Activated naive CD8-positive, alpha-beta T cell treated with anti-CD3 and anti-CD28 coated beads, Interleukin-2, amount 10 ng/mL, durations not matched to agents 7 days and 5 days (primary cell): ENCODE measurements around the gene MAGI1. TPM values are rescaled to one million over a fixed set of nuclear protein-coding genes. Genes with fewer than 3 reads are reported as not detected.

Source experiments
- ATAC-seq: fragments of 150-1000 bp; cut with Tn5 transposase; one replicate; pipeline ENCODE4 v1.10.0; 2021; ENCODE audit warnings: low read depth, moderate library complexity
- POLR2A ChIA-PET: fragments of 350-600 bp; sonication (Branson Sonifier 250); formaldehyde crosslinking; loops from one replicate; lab custom pipeline; 2021; ENCODE audit warnings: antibody characterized with exemption; lab: Charles Lee
- DNase-seq: peaks from one replicate; pipeline ENCODE4 v3.0.0; 2021
- H3K27ac Mint-ChIP-seq: one replicate; pipeline ENCODE4 v1.8.0; 2022; ENCODE audit warnings: mild to moderate bottlenecking, mixed read lengths
- H3K27me3 Mint-ChIP-seq: one replicate; pipeline ENCODE4 v1.8.0; 2022; ENCODE audit warnings: mild to moderate bottlenecking, moderate library complexity, mixed read lengths
- H3K36me3 Mint-ChIP-seq: one replicate; pipeline ENCODE4 v1.8.0; 2021; ENCODE audit warnings: mild to moderate bottlenecking, mixed read lengths
- H3K4me1 Mint-ChIP-seq: one replicate; pipeline ENCODE4 v1.8.0; 2021; ENCODE audit warnings: mixed read lengths
- H3K4me3 Mint-ChIP-seq: one replicate; pipeline ENCODE4 v1.8.0; 2022; ENCODE audit warnings: mild to moderate bottlenecking, moderate library complexity, mixed read lengths
- H3K9me3 Mint-ChIP-seq: one replicate; pipeline ENCODE4 v1.8.0; 2021; ENCODE audit warnings: mixed read lengths
- total RNA-seq, 2 experiments: library from RNA; stranded (reverse); gene quantifications; one replicate each; pipeline ENCODE4 v1.2.3, GENCODE V29; 2021

Gene MAGI1
- total RNA-seq, 2 experiments from 2014 or later: not detected

DNA sequence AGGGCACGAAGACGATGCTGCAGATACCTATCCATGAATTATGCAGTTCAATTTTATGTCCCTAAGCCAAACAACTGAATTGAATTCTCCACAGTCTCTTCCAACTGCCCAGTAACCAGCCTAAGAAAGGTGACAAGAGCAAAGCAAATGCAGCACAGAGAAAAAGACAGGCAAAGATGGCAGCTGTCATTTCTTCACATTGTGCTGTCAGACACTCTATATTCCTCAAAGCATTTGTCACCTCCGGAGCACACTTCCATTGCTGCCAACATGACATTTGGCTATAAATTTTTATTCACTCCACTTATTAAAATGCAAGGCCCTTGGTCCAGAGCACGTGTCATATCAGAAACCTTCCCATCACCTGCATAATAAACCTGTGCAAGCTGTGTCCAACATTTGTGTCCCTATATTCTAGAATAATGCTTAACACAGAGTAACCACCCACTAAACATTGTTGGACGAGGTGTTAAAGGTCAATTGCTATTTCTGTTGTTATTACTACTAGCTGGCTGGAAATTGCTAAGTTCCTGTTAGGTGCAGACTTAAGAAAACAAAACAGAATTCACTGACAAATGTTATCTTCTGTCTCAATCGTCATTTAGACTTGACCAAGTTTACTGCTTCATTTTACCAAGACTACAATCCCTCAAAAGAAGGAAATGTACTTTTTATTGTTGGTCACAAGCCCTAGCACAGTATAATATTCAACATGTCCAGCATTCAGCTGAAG lies 89.7 kb downstream of the MAGI1 start:
- peaks cover 2% of the 10 kb centered on the region for H3K27me3 Mint-ChIP-seq
- DNase-seq (no peak), ATAC-seq (no peak)
- POLR2A ChIA-PET: no interaction called here
- H3K4me1 Mint-ChIP-seq: no peaks in the 10 kb centered on the region
- no peaks in the 10 kb centered on the region for H3K36me3 Mint-ChIP-seq
- H3K4me3 Mint-ChIP-seq: no peak overlapping the region
- H3K9me3 Mint-ChIP-seq: no peaks in the 10 kb centered on the region
- H3K27ac Mint-ChIP-seq: no peak overlapping the region

DNA sequence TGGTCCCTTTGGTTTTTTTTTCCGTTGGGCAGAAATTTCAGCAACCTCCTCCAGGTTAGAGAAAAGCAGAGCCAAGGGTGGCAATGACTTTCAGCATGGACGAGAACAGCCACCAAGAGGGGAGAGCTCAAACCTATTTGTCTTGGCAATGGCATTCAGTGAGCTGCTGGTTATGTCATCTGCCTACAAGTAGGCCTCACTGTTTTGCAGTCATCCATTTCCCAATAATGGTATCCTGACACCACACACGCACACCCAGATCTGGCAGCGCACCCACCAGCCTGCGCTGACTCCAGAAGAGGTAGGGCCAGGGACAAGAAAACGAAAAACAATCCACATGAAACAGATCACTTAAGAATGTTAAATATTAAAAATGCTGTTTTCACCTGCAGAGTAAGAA lies 92.3 kb downstream of the MAGI1 start:
- DNase-seq (no peak), ATAC-seq (no peak)
- Mint-ChIP-seq H3K36me3 (no peaks in the 10 kb centered on the region), H3K27ac (no peak overlapping the region), H3K4me1 (no peaks in the 10 kb centered on the region), H3K9me3 (no peaks in the 10 kb centered on the region), H3K27me3 (peaks cover 2% of the 10 kb centered on the region), H3K4me3 (no peak overlapping the region)
- POLR2A ChIA-PET: no interaction called here

DNA sequence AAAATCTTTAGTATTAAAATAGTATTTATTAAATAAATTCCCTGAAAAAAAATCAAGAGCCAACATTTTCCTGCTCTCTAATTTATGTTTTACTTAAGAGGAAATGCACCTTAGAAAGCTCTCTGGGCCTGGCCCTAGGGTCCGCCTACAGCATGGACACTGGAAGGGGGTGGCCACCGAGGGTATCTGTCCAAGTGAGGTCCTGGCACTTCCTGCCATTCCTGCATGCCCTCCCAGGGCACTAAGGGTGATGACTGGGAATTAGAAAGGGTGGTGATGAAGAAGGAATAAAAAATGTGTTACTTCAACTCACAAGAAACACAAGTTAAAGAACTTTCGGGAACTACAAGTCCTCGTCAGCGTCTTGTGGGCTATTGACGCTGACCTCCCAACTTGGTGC lies 92.8 kb downstream of the MAGI1 start:
- H3K4me3 Mint-ChIP-seq: no peak overlapping the region
- H3K9me3 Mint-ChIP-seq: no peaks in the 10 kb centered on the region
- H3K27ac Mint-ChIP-seq: no peak overlapping the region
- H3K4me1 Mint-ChIP-seq: no peaks in the 10 kb centered on the region
- no peaks in the 10 kb centered on the region for H3K36me3 Mint-ChIP-seq
- H3K27me3 Mint-ChIP-seq: peaks cover 2% of the 10 kb centered on the region
- ATAC-seq: no peak
- no peak for DNase-seq
- POLR2A ChIA-PET: no interaction called here

DNA sequence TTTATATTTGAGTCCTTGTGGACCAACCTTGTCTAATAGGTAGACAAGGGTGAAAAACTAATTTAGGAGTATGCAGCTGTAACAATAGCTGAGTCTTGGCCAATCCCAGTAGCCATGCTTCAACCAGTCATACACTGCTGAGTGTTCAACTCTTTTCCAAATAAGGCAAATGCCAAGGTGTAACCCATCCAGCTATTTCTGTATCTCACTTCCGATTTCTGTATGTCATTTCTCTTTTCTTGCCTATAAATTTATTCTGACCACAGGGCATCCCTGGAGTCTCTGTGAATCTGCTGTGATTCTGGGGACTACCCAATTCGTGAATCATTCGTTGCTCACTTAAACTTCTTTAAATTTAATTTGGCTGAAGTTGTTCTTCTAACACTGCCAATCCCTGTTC lies 93.2 kb downstream of the MAGI1 start:
- POLR2A ChIA-PET: no interaction called here
- DNase-seq: no peak
- Mint-ChIP-seq H3K36me3 (no peaks in the 10 kb centered on the region), H3K4me3 (no peak overlapping the region), H3K4me1 (no peaks in the 10 kb centered on the region), H3K27me3 (peaks cover 2% of the 10 kb centered on the region), H3K27ac (no peak overlapping the region), H3K9me3 (no peaks in the 10 kb centered on the region)
- ATAC-seq: no peak

DNA sequence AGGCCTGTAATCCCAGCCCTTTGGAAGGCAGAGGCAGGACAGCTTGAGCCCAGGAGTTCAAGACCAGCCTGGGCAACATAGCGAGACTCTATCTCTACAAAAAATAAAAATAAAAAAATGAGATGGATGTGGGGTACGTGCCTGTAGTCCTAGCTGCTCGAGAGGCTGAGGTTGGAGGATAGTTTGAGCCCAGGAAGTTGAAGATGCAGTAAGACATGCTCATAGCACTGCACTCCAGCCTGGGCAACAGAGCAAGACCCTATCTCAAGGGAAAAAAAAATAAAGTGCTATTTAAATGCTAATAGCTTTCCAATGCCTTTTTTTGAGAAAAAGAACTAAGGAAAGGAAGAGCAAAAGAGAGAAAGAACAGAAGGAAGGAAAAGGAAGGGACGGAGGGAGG lies 94.5 kb downstream of the MAGI1 start:
- H3K4me1 Mint-ChIP-seq: no peaks in the 10 kb centered on the region
- H3K36me3 Mint-ChIP-seq: no peaks in the 10 kb centered on the region
- POLR2A ChIA-PET: no interaction called here
- peaks cover 2% of the 10 kb centered on the region for H3K27me3 Mint-ChIP-seq
- DNase-seq (no peak), ATAC-seq (no peak)
- no peak overlapping the region for H3K4me3 Mint-ChIP-seq
- H3K27ac Mint-ChIP-seq: no peak overlapping the region
- H3K9me3 Mint-ChIP-seq: no peaks in the 10 kb centered on the region

DNA sequence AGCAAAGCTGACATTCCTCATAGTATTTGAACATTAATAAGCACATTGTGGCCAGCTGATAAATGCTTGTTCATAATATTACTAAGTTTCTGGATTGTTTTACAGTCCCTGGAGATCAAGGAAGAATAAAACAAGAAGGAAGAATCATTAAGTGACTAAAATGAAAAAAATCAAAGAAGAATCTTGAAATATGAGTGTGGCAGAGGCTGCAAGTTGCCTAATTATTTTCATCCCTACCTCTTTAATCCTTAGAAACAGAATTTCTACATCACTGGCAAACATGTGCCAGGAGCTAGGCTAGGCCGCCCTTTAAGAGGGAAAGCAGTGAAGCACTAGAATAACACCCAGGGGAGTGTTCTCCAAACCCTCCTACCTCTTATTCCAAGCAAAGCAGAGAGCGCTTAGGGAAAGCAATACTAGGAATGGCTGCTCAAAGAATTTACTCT lies 98.9 kb downstream of the MAGI1 start:
- Mint-ChIP-seq H3K4me1 (no peaks in the 10 kb centered on the region), H3K27me3 (no peaks in the 10 kb centered on the region), H3K27ac (no peak overlapping the region), H3K4me3 (no peak overlapping the region), H3K36me3 (no peaks in the 10 kb centered on the region), H3K9me3 (peaks cover 2% of the 10 kb centered on the region)
- ATAC-seq (no peak), DNase-seq (no peak)
- POLR2A ChIA-PET: no interaction called here

DNA sequence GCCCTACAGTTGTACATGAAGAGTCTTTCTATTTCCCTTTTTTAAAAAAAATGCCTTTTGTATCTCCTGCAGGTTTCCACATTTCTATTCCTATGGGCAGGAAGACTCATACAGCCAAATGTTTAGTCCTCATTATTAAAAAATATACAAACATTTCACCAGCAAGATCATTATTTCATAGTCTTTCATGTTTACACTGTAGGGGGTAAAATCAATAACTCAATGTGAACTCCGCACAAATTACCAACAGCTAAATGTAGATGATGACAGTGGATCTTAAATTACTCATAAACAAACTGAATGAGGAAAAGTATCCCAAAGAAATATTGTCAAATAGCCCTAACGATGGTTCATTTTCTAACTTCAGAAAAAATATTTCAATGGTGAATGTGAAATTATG lies 99.5 kb downstream of the MAGI1 start:
- DNase-seq (no peak), ATAC-seq (no peak)
- Mint-ChIP-seq H3K4me1 (no peaks in the 10 kb centered on the region), H3K36me3 (no peaks in the 10 kb centered on the region), H3K27me3 (no peaks in the 10 kb centered on the region), H3K27ac (no peak overlapping the region), H3K4me3 (no peak overlapping the region), H3K9me3 (peaks cover 3% of the 10 kb centered on the region)
- POLR2A ChIA-PET: no interaction called here

DNA sequence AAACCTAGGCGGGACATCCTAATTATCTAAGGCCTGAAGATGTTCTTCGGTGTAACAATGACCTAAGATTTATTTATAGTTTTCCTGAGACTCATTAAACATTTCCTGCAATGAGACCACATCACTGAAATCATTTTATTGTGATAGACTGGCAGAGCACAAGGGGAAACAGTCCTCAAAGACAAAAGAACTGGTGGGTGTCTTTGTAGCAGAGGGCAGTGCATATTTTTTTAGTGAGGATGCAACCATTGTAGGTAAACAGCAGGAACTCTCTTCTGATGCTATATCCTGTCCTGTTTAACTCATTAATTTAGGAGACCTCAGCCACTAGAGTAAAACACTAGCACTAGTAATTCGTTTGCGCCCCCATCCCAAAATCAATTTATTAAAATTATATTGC lies 100.0 kb downstream of the MAGI1 start:
- ATAC-seq (no peak), DNase-seq (no peak)
- no peak overlapping the region for H3K27ac Mint-ChIP-seq
- no peaks in the 10 kb centered on the region for H3K4me1 Mint-ChIP-seq
- no peaks in the 10 kb centered on the region for H3K36me3 Mint-ChIP-seq
- H3K27me3 Mint-ChIP-seq: no peaks in the 10 kb centered on the region
- POLR2A ChIA-PET: no interaction called here
- no peak overlapping the region for H3K4me3 Mint-ChIP-seq
- H3K9me3 Mint-ChIP-seq: peaks cover 3% of the 10 kb centered on the region

DNA sequence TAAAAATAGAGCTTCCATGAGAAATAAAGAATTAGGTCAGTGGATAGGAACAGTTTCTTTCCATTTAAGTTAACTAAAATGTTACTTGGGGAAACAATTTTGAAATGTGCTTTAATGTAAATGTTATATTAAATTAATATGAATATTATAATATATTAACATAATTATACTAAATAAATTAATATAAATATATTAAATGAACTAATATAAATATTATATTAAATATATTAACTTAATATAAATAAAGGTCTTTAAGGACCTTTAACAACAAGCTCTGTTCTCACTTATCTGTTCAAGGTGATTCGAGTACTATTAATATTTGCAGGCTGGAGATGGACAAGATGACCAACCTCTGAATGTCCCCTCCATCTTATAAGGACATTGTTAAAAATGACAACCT lies 100.6 kb downstream of the MAGI1 start:
- POLR2A ChIA-PET: no interaction called here
- Mint-ChIP-seq H3K4me3 (no peak overlapping the region), H3K9me3 (peaks cover 6% of the 10 kb centered on the region), H3K27ac (no peak overlapping the region), H3K4me1 (no peaks in the 10 kb centered on the region), H3K27me3 (no peaks in the 10 kb centered on the region), H3K36me3 (no peaks in the 10 kb centered on the region)
- DNase-seq (no peak), ATAC-seq (no peak)

DNA sequence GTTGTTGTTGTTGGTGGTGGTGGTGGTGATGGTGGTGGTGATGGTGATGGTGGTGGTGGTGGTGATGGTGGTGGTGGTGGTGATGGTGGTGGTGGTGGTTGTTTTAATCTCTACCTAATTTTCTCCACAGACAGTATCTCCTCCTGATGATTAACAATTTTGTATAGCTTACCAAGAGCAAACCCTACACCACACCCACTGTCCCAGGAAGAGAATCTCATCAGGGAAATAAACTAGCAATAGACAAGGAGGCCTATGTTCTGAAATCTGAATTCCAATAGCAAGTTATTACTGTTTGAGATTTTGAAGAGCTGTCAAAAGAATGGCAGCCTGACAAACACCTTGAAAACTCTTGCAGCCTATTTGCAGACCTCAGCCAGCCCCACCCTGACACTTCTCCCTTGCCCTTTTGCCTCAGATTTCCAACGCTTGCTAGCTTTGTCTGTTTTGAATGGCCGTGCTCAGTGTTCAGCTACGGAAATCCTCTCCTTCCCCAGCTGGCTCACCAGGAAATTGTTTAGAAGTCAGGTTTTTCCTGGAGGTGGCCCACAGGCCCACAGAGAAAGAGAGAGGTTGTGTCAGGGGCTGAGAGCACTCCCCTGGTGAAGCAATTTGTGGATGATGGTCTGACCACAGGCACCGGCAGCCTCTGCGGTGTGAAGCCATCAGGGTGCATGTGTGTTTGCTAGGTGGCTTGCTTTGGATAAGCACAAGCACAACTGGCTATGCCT lies 101.6 kb downstream of the MAGI1 start:
- no peak for ATAC-seq

DNA sequence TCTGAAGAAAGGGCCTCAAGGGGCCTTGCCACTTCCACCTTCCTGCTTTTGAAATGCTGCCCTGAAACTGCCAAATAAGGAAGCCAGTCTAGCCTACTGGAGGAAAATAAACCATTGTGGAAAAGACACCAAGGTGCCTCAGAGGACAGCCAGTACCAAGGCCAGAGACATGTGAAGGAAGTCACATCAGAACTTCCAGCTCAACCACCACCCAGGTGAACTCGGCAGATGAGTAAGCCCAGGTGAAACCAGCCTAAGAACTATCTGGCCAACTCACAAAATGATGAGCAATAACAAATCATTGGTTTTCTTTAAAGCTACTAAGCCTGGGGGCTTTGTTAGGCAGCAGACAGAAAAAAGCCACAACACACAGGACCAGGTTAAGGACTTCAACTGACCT lies 103.0 kb downstream of the MAGI1 start:
- Mint-ChIP-seq H3K4me3 (no peak overlapping the region), H3K27me3 (no peaks in the 10 kb centered on the region), H3K4me1 (no peaks in the 10 kb centered on the region), H3K27ac (no peak overlapping the region), H3K36me3 (no peaks in the 10 kb centered on the region), H3K9me3 (peaks cover 15% of the 10 kb centered on the region)
- POLR2A ChIA-PET: no interaction called here
- DNase-seq (no peak), ATAC-seq (no peak)

More for the DNA sequence above, 101.6 kb downstream of the MAGI1 start:
- POLR2A ChIA-PET: no interaction called here
- no peak overlapping the region for H3K4me3 Mint-ChIP-seq
- no peak overlapping the region for H3K27ac Mint-ChIP-seq
- H3K4me1 Mint-ChIP-seq: no peaks in the 10 kb centered on the region
- no peaks in the 10 kb centered on the region for H3K27me3 Mint-ChIP-seq
- H3K36me3 Mint-ChIP-seq: no peaks in the 10 kb centered on the region
- peak; percentile 29 for DNase-seq
- peaks cover 10% of the 10 kb centered on the region for H3K9me3 Mint-ChIP-seq

DNA sequence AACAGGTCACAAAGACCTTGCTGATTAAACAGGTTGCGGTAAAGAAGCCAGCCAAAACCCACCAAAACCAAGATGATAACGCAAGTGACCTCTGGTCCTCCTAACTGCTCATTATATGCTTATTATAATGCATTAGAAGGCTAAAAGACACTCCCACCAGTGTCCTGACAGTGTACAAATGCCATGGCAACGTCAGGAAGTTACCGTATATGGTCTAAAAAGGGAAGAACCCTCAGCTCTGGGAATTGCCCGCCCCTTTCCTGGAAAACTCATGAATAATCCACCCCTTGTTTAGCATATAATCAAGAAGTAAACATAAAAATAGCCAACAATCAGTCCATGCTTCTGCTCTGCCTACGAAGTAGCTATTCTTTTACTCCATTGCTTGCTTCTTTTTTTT lies 108.1 kb downstream of the MAGI1 start:
- Mint-ChIP-seq H3K27me3 (no peaks in the 10 kb centered on the region), H3K9me3 (peaks cover 18% of the 10 kb centered on the region), H3K4me3 (no peak overlapping the region), H3K27ac (no peak overlapping the region), H3K36me3 (no peaks in the 10 kb centered on the region), H3K4me1 (no peaks in the 10 kb centered on the region)
- POLR2A ChIA-PET: no interaction called here
- ATAC-seq (no peak), DNase-seq (no peak)

DNA sequence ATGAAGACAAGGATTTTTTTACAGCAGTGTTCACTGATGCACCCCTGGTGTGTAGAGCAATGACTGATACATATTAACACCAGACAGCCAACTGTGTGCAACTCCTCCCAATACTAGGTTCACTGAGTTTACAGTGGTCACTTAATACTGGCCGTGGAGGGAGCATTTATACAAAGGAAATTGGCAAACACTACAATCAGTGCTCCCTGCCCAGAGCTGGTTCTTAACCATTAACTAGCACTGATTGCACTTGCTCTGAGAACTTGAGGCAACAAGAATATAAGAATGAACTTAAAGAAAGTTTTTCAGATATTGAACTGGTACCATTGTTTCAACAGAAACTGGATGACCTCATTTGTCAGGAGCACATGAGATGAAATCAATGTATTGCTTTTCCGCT lies 110.6 kb downstream of the MAGI1 start:
- no peak overlapping the region for H3K27ac Mint-ChIP-seq
- no peak for ATAC-seq

DNA sequence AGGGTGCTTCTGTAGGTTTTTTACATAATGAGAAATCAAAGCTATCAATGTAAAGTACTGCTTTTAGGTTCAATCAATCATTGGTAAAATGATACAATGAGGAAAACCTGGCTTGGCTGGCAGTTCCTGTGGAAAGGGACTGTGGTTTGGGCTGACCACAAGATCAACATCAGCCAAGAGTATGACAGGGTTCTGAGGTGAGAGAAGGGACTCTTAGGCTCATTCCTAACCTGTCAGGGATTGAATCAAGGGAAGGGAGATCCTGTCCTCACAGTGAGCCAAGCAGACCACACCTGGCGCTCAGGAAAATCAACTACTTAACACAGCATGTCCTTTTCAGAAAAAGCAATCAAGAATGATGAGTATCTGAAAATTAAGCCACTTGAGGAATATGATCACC lies 111.1 kb downstream of the MAGI1 start:
- DNase-seq: no peak
- H3K27me3 Mint-ChIP-seq: no peaks in the 10 kb centered on the region
- H3K4me3 Mint-ChIP-seq: no peak overlapping the region
- H3K4me1 Mint-ChIP-seq: no peaks in the 10 kb centered on the region
- no peak overlapping the region for H3K27ac Mint-ChIP-seq
- POLR2A ChIA-PET: no interaction called here
- ATAC-seq: no peak
- H3K36me3 Mint-ChIP-seq: no peaks in the 10 kb centered on the region
- H3K9me3 Mint-ChIP-seq: peaks cover 11% of the 10 kb centered on the region

More for the DNA sequence above, 110.6 kb downstream of the MAGI1 start:
- Mint-ChIP-seq H3K9me3 (peaks cover 11% of the 10 kb centered on the region), H3K27me3 (no peaks in the 10 kb centered on the region), H3K4me1 (no peaks in the 10 kb centered on the region), H3K4me3 (no peak overlapping the region), H3K36me3 (no peaks in the 10 kb centered on the region)
- POLR2A ChIA-PET: no interaction called here
- DNase-seq: no peak
